ENCODE results near the gene SOX10. TPM values are rescaled to one million over a fixed set of nuclear protein-coding genes. Genes with fewer than 3 reads are reported as not detected.

The SOX10 gene
- total RNA-seq, 2 donors from 2014 or later = 1.5 to 7.0 TPM

GRCh38 chr22:38017939-38018885, 33.9 kb upstream of the SOX10 start:
- Histone ChIP-seq H3K4me3 (no peak overlapping the region), H3K36me3 (no peaks in the 10 kb centered on the region), H3K27me3 (no peaks in the 10 kb centered on the region), H3K9me3 (no peaks in the 10 kb centered on the region), H3K27ac (peak overlapping the region; percentile 35 to 68), H3K4me1 (peaks cover 0 to 20% of the 10 kb centered on the region in 2 donors)
- TF ChIP-seq, protein P1, sequence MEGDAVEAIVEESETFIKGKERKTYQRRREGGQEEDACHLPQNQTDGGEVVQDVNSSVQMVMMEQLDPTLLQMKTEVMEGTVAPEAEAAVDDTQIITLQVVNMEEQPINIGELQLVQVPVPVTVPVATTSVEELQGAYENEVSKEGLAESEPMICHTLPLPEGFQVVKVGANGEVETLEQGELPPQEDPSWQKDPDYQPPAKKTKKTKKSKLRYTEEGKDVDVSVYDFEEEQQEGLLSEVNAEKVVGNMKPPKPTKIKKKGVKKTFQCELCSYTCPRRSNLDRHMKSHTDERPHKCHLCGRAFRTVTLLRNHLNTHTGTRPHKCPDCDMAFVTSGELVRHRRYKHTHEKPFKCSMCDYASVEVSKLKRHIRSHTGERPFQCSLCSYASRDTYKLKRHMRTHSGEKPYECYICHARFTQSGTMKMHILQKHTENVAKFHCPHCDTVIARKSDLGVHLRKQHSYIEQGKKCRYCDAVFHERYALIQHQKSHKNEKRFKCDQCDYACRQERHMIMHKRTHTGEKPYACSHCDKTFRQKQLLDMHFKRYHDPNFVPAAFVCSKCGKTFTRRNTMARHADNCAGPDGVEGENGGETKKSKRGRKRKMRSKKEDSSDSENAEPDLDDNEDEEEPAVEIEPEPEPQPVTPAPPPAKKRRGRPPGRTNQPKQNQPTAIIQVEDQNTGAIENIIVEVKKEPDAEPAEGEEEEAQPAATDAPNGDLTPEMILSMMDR (IDR thresholded peaks at IDR 0.05) = no peak
- no peak for DNase-seq (ENCODE audit: low spot score)

GRCh38 chr22:38017272-38017920, 33.0 kb upstream of the SOX10 start:
- DNase-seq (ENCODE audit: low spot score) = peak; percentile 88

DNA sequence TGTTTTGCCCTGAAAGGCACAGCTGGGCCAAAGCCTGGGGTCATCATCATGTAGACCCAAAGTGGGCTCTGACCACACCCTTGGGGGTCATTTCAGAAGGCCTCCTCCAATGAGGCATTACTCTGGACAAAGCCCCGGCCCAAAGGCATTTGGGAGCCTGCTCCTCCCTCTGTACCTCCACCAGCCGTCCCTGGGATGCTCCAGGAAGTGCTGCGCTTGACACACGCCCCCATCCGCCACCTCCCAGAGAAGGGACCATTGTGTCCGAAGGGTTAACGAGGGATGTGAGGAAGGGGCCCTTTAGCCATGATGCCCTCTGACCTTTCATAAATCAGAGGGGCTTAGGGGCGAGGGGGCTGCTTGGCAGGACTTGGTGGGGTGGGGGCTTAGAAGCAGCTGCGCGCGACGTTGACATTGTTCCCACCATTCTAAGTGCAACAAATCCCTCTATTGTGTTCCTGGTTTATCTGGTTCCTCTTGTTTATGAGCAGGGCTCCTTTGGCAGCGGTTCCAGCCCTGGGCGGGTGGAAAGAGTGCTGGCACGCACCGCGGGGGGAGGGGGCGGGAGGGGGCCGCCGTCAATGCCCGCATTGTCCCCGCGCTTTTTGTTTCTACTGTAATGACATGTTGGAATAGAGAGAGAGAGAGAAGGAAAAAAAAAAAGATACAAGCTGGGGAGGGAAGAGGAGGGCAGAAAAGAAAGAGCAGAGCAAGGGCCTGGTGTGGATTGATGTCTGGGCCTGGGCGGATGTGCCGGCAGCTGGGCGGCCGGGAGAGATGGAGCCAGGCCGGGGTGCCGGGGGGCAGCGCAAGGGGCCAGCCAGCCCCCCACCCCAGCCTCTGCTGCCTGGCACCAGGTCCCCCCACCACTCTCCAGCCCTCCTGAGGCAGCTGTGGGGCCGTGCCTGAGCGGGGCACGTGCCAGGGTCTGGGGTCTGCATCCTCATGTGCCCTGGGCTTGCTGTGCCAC, 32.1 kb upstream of the SOX10 start:
- no peaks in the 10 kb centered on the region for H3K36me3 ChIP-seq
- DNase-seq (ENCODE audit: low spot score) = no peak
- no peaks in the 10 kb centered on the region for H3K27me3 ChIP-seq
- TF ChIP-seq, protein P1 (IDR thresholded peaks at IDR 0.05) = no peak
- no peaks in the 10 kb centered on the region for H3K9me3 ChIP-seq
- peak overlapping the region in 1 of 2 donors; percentile 1 for H3K4me3 ChIP-seq
- H3K4me1 ChIP-seq = peaks cover 0 to 20% of the 10 kb centered on the region in 2 donors
- H3K27ac ChIP-seq = peak overlapping the region; percentile 40 to 68

More at GRCh38 chr22:38017272-38017920, 33.0 kb upstream of the SOX10 start:
- TF ChIP-seq, protein P1 (IDR thresholded peaks at IDR 0.05) = no peak
- no peaks in the 10 kb centered on the region for H3K9me3 ChIP-seq
- H3K4me1 ChIP-seq = peaks cover 0 to 20% of the 10 kb centered on the region in 2 donors
- peak overlapping the region in 1 of 2 donors; percentile 1 for H3K4me3 ChIP-seq
- no peaks in the 10 kb centered on the region for H3K36me3 ChIP-seq
- peak overlapping the region; percentile 40 to 68 for H3K27ac ChIP-seq
- no peaks in the 10 kb centered on the region for H3K27me3 ChIP-seq

DNA sequence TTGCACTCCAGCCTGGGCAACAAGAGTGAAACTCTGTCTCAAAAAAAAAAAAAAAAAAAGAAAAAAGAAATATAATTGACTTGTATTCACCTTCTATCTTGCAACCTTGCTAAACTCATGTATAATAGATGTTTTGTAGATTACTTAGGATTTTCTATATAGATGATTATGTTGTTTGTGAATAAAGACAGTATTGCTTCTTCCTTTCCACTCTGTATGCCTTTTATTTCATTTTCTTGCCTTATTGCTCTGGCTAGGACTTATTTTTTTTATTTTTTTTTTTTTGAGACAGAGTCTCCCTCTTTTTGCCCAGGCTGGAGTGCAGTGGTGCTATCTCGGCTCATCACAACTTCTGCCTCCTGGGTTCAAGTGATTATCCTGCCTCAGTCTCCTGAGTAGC, 29.7 kb upstream of the SOX10 start:
- H3K27me3 ChIP-seq = no peaks in the 10 kb centered on the region
- H3K4me3 ChIP-seq = no peak overlapping the region
- H3K4me1 ChIP-seq = peaks cover 0 to 20% of the 10 kb centered on the region in 2 donors
- TF ChIP-seq, protein P1 (IDR thresholded peaks at IDR 0.05) = no peak
- H3K36me3 ChIP-seq = no peaks in the 10 kb centered on the region
- no peaks in the 10 kb centered on the region for H3K9me3 ChIP-seq
- no peak overlapping the region for H3K27ac ChIP-seq
- no peak for DNase-seq (ENCODE audit: low spot score)

DNA sequence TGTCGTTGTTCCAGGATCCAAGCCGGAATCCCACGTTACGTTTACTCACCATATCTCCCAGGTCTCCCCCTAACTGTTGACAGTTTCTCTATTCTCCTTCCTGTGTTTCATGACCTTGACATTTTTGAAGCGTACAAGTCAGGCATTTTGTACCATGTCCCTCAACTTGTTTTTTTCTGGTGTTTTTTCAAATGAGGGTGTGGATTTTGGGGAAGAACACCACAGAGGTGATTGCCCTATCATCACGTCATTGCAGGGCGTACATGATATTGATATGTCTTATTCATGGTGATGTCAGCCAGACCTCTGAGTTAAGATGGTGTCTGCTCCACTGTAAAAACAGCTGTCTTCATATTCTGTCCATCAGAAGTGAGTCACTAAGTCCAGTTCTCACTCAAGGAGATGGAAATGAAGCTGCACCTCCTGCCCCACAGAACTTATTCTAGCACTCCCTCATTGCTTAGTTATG, 28.3 kb upstream of the SOX10 start:
- TF ChIP-seq, protein P1 (IDR thresholded peaks at IDR 0.05) = no peak
- H3K4me3 ChIP-seq = no peak overlapping the region
- no peak overlapping the region for H3K27ac ChIP-seq
- no peaks in the 10 kb centered on the region for H3K27me3 ChIP-seq
- H3K4me1 ChIP-seq = peaks cover 0 to 15% of the 10 kb centered on the region in 2 donors
- no peak for DNase-seq (ENCODE audit: low spot score)
- no peaks in the 10 kb centered on the region for H3K9me3 ChIP-seq
- no peaks in the 10 kb centered on the region for H3K36me3 ChIP-seq
